ENCODE data around the gene DMAP1. TPM values are rescaled to one million over a fixed set of nuclear protein-coding genes. Genes with fewer than 3 reads are reported as not detected.

DMAP1 gene
- total and polyA plus RNA-seq, 2 experiments from 2014 or later, result 32.6 to 40.0 TPM

- TF ChIP-seq ZNF462 (CRISPR knock-in tag; IDR thresholded peaks at IDR 0.05) (no peak), ETS1 (IDR thresholded peaks at IDR 0.05) (no peak)
Observed at GRCh38 chr1:44225761-44226160, 12.5 kb downstream of the DMAP1 start (continued).

GRCh38 chr1:44227211-44227610 lies 13.9 kb downstream of the DMAP1 start:
- Mint-ChIP-seq H3K4me3 (no peak overlapping the region), H3K36me3 (ENCODE audit: low read depth) (peaks cover 66% of the 10 kb centered on the region), H3K27ac (no peak overlapping the region), H3K9me3 (peaks cover 35% of the 10 kb centered on the region), H3K4me1 (no peaks in the 10 kb centered on the region), H3K27me3 (ENCODE audit: insufficient read depth, low read depth, poor library complexity) (peaks cover 4% of the 10 kb centered on the region)
- TF ChIP-seq, protein P1, sequence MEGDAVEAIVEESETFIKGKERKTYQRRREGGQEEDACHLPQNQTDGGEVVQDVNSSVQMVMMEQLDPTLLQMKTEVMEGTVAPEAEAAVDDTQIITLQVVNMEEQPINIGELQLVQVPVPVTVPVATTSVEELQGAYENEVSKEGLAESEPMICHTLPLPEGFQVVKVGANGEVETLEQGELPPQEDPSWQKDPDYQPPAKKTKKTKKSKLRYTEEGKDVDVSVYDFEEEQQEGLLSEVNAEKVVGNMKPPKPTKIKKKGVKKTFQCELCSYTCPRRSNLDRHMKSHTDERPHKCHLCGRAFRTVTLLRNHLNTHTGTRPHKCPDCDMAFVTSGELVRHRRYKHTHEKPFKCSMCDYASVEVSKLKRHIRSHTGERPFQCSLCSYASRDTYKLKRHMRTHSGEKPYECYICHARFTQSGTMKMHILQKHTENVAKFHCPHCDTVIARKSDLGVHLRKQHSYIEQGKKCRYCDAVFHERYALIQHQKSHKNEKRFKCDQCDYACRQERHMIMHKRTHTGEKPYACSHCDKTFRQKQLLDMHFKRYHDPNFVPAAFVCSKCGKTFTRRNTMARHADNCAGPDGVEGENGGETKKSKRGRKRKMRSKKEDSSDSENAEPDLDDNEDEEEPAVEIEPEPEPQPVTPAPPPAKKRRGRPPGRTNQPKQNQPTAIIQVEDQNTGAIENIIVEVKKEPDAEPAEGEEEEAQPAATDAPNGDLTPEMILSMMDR (conservative IDR thresholded peaks at IDR 0.05; ENCODE audit: low read depth in 2 of 2), result no peak
- TF ChIP-seq STAT1 (IDR thresholded peaks at IDR 0.05; ENCODE audit: unreplicated experiment), result no peak
- no peak for TF ChIP-seq POLR2AphosphoS5 (IDR thresholded peaks at IDR 0.05; ENCODE audit: low read depth)
- TF ChIP-seq JUNB (IDR thresholded peaks at IDR 0.05; ENCODE audit: unreplicated experiment), result no peak
- no peak for DNase-seq (ENCODE audit: low spot score)
- no peaks in the 10 kb centered on the region for H3K79me2 ChIP-seq (replicated peaks; ENCODE audit: insufficient read depth)
- H3K36me3 ChIP-seq (ENCODE audit: insufficient read depth), result no peaks in the 10 kb centered on the region; the same call in 1 of the 2 replicates
- H3K4me3 ChIP-seq, result no peak overlapping the region
- no peak for ATAC-seq
- H3K27me3 ChIP-seq (ENCODE audit: insufficient read depth), result no peaks in the 10 kb centered on the region
- no peak overlapping the region for H2AFZ ChIP-seq
- H3K4me2 ChIP-seq, result no peak overlapping the region
- H3K27ac ChIP-seq (ENCODE audit: low read depth), result no peak overlapping the region
- no peaks in the 10 kb centered on the region for H3K4me1 ChIP-seq (ENCODE audit: insufficient read depth)
- no peaks in the 10 kb centered on the region for H3F3A ChIP-seq (replicated peaks; ENCODE audit: low read depth)
- peaks cover 5% of the 10 kb centered on the region; the same call in 1 of the 2 replicates for H4K20me1 ChIP-seq (replicated peaks; ENCODE audit: insufficient read depth)
- 0 out of 2 replicates have a peak, but pooled peaks cover 4% of the 10 kb centered on the region for H3K9me2 ChIP-seq (ENCODE audit: insufficient read depth)

Data from GM23338 (cell line).